ENCODE data around the gene MRPL52.
"Not testable (repeated sequence)": the region's sequence is repeated elsewhere in the genome, so short reads cannot be mapped to it uniquely, and the experiment has no call there.

MRPL52 gene

GRCh38 chr14:22852940-22853767 lies 23.5 kb downstream of the MRPL52 start:
- DNase-seq (ENCODE audit: low read depth in 2 of 2): peak; percentile 68 to 86

- not testable (repeated sequence) for DNase-seq (ENCODE audit: low read depth in 2 of 2)
Observed at GRCh38 chr14:22854296-22854695, 24.6 kb downstream of the MRPL52 start.

GRCh38 chr14:22854963-22855724 lies 25.5 kb downstream of the MRPL52 start:
- DNase-seq (ENCODE audit: low read depth in 2 of 2): no peak

- no peak for DNase-seq (ENCODE audit: low read depth in 2 of 2)
Observed at GRCh38 chr14:22856428-22856827, 26.7 kb downstream of the MRPL52 start.

GRCh38 chr14:22860377-22860776 lies 30.7 kb downstream of the MRPL52 start:
- not testable (repeated sequence) for DNase-seq (ENCODE audit: low read depth in 2 of 2)

- DNase-seq (ENCODE audit: low read depth in 2 of 2): no peak
Observed at GRCh38 chr14:22861651-22862050, 32.0 kb downstream of the MRPL52 start.

- DNase-seq (ENCODE audit: low read depth in 2 of 2): no peak
Observed at GRCh38 chr14:22864979-22865378, 35.3 kb downstream of the MRPL52 start.

- DNase-seq (ENCODE audit: low read depth in 2 of 2): no peak
Observed at GRCh38 chr14:22865424-22866405, 36.0 kb downstream of the MRPL52 start.

- DNase-seq (ENCODE audit: low read depth in 2 of 2): no peak
Observed at GRCh38 chr14:22866874-22867273, 37.2 kb downstream of the MRPL52 start.

- no peak for DNase-seq (ENCODE audit: low read depth in 2 of 2)
Observed at GRCh38 chr14:22870811-22871223, 41.1 kb downstream of the MRPL52 start.

- DNase-seq (ENCODE audit: low read depth in 2 of 2): peak; percentile 50 to 65
Observed at GRCh38 chr14:22871224-22872032, 41.7 kb downstream of the MRPL52 start, which contains the start of gene LRP10. Gene LRP10 (plus strand): TSS chr14:22871740. CDS start chr14:22872304, 564 bp downstream.

GRCh38 chr14:22872033-22872832 lies 42.5 kb downstream of the MRPL52 start:
- peak; percentile 43 to 47 for DNase-seq (ENCODE audit: low read depth in 2 of 2)

- no peak for DNase-seq (ENCODE audit: low read depth in 2 of 2)
Observed at GRCh38 chr14:22872833-22873520, 43.3 kb downstream of the MRPL52 start.

- no peak for DNase-seq (ENCODE audit: low read depth in 2 of 2)
Observed at GRCh38 chr14:22875003-22875747, 45.5 kb downstream of the MRPL52 start.

GRCh38 chr14:22875748-22876319 lies 46.1 kb downstream of the MRPL52 start:
- DNase-seq (ENCODE audit: low read depth in 2 of 2): no peak

- DNase-seq (ENCODE audit: low read depth in 2 of 2): no peak
Observed at GRCh38 chr14:22877000-22877501, 47.4 kb downstream of the MRPL52 start.

GRCh38 chr14:22878271-22879246 lies 48.9 kb downstream of the MRPL52 start:
- DNase-seq (ENCODE audit: low read depth in 2 of 2): no peak
